Left ventricle myocardium inferior (tissue), 1 donor: Measurements from ENCODE around the gene SLC28A2. TPM values are rescaled to one million over a fixed set of nuclear protein-coding genes. Genes with fewer than 3 reads are reported as not detected.

Experiments used
- DNase-seq: peaks from one replicate; pipeline ENCODE4 v3.0.0-alpha.2; 2020
- H3K27ac ChIP-seq: fragments of 200-600 bp; replicated peaks from 2 replicates; pipeline ENCODE4 v1.8.0; 2021
- H3K27me3 ChIP-seq: fragments of 200-600 bp; 2 replicates; pipeline ENCODE4 v1.8.0; 2021; ENCODE audit warnings: low read depth
- H3K36me3 ChIP-seq: fragments of 200-600 bp; 2 replicates; pipeline ENCODE4 v1.8.0; 2021
- H3K4me1 ChIP-seq: fragments of 200-600 bp; 2 replicates; pipeline ENCODE4 v1.8.0; 2021
- H3K4me3 ChIP-seq: fragments of 200-600 bp; 2 replicates; pipeline ENCODE4 v1.8.0; 2021; ENCODE audit warnings: mild to moderate bottlenecking, moderate library complexity
- H3K9me3 ChIP-seq: fragments of 200-600 bp; replicated peaks from 2 replicates; pipeline ENCODE4 v1.8.0; 2021
- CTCF ChIP-seq: fragments of 200-600 bp; IDR thresholded peaks from 2 replicates; pipeline ENCODE4 v1.8.0; 2021; ENCODE audit warnings: antibody characterized with exemption, mild to moderate bottlenecking, borderline replicate concordance
- intact Hi-C: fragments of 100-400 bp; cut with micrococcal nuclease; formaldehyde crosslinking; loops from one replicate; pipeline ENCODE4 v1.11.0; 2022
- total RNA-seq: library from RNA; stranded (reverse); fragmentation: NEBNext Ultra II Directional; extraction: Animal tissue kit (Norgen Biotek cat#: 25700); gene quantifications from one replicate; pipeline ENCODE4 v1.2.1, GENCODE V29; 2021
- donor health status: DM: no; HTN: yes; CAD: no; lungs with severe emphysema.

Gene SLC28A2
- total RNA-seq, 1 donor from 2014 or later = not detected

DNA sequence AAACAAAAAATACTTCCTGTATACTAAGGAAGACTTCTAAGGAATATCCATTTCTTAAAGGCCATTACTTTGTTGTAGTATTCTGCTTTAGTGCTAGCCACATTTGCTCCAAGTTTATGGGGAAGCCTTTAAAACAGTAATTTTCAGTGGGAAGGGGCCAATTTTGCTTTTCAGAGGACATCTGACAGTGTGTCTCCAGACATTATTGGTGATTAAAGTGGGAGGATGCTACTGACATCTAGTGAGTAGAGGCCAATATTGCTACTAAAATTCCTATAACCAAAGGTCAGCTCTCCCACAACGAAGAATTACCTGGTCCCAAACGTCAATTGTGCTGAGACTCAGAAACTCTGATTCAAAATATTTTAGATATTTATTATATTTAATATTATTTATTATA is 24.8 kb downstream of the SLC28A2 start:
- Histone ChIP-seq H3K27ac (no peak overlapping the region), H3K4me1 (peaks cover 17% of the 10 kb centered on the region), H3K9me3 (no peaks in the 10 kb centered on the region), H3K4me3 (no peak overlapping the region), H3K27me3 (no peaks in the 10 kb centered on the region), H3K36me3 (no peaks in the 10 kb centered on the region)
- DNase-seq = no peak
- peak; percentile 63 for TF ChIP-seq CTCF
- intact Hi-C loops = no loop called here

GRCh38 chr15:45279024-45279698 is 27.1 kb downstream of the SLC28A2 start:
- Histone ChIP-seq H3K27ac (peak overlapping the region; percentile 95), H3K27me3 (no peaks in the 10 kb centered on the region), H3K4me1 (peaks cover 17% of the 10 kb centered on the region), H3K36me3 (no peaks in the 10 kb centered on the region), H3K9me3 (no peaks in the 10 kb centered on the region), H3K4me3 (peak overlapping the region; percentile 77)
- peak; percentile 97 for DNase-seq
- intact Hi-C loops = no loop called here
- TF ChIP-seq CTCF = no peak

DNA sequence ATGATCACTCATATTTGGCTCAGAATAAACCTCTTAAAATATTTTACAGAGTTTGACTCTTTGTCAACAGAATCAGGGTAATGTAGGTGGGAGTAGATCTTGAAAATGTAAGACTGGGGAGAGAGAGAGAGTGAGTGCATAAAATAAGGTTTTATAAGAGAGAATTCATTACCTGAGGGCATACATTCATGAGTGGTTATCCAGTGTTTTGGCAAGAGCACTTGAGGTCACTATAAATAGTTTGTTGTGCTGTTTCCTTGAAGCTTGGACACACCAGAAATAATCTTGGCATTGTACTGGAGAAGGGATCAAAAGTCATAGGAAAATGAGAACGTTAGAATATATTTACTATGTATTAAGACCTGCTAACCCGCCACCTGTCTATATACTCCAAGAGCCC is 33.4 kb downstream of the SLC28A2 start:
- Histone ChIP-seq H3K4me3 (no peak overlapping the region), H3K27ac (peak overlapping the region; percentile 56), H3K36me3 (no peaks in the 10 kb centered on the region), H3K4me1 (peaks cover 16% of the 10 kb centered on the region), H3K9me3 (no peaks in the 10 kb centered on the region), H3K27me3 (no peaks in the 10 kb centered on the region)
- no peak for TF ChIP-seq CTCF
- no peak for DNase-seq
- intact Hi-C loops = no loop called here

GRCh38 chr15:45287390-45287956 is 35.4 kb downstream of the SLC28A2 start:
- DNase-seq = no peak
- Histone ChIP-seq H3K27me3 (no peaks in the 10 kb centered on the region), H3K4me3 (no peak overlapping the region), H3K4me1 (peaks cover 25% of the 10 kb centered on the region), H3K9me3 (no peaks in the 10 kb centered on the region), H3K27ac (no peak overlapping the region), H3K36me3 (no peaks in the 10 kb centered on the region)
- intact Hi-C loops = no loop called here
- TF ChIP-seq CTCF = no peak

DNA sequence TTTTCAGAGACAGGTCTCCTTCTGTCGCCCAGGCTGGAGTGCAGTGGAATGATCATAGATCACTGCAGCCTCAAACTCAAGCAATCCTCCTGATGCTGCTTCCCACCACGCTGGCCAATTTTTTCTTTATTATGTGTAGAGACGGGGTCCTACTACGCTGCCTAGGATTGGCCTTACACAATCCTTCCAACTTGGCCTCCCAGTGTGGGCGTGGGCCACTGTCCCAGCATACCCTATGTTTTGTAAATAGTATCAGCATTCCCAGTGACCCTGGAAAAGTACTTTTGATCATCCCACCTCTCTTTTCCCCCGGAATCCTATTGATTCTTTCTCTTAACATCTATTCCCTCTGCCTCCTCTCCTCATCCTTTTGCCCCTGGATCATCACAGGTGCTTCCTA is 36.9 kb downstream of the SLC28A2 start:
- no peaks in the 10 kb centered on the region for H3K9me3 ChIP-seq
- H3K4me1 ChIP-seq = peaks cover 25% of the 10 kb centered on the region
- no peaks in the 10 kb centered on the region for H3K27me3 ChIP-seq
- DNase-seq = no peak
- H3K36me3 ChIP-seq = no peaks in the 10 kb centered on the region
- no peak for TF ChIP-seq CTCF
- H3K4me3 ChIP-seq = no peak overlapping the region
- H3K27ac ChIP-seq = no peak overlapping the region
- intact Hi-C loops = no loop called here
